B cell (primary cell): ENCODE results near the gene CIBAR2. TPM values are rescaled to one million over a fixed set of nuclear protein-coding genes. Genes with fewer than 3 reads are reported as not detected.

Experiments used
- ATAC-seq: fragments of 200-7000 bp; cut with Tn5 transposase; one replicate; pipeline ENCODE4 v1.10.0; 2021; ENCODE audit warnings: low read depth, mild to moderate bottlenecking, moderate number of reproducible peaks, moderate library complexity
- CTCF ChIA-PET: fragments of 350-600 bp; sonication (Branson Sonifier 250); formaldehyde crosslinking; loops from one replicate; lab custom pipeline; 2021; ENCODE audit warnings: antibody characterized with exemption, inconsistent platforms; lab: Charles Lee
- POLR2A ChIA-PET: fragments of 350-600 bp; sonication (Branson Sonifier 250); formaldehyde crosslinking; loops from one replicate; lab custom pipeline; 2021; ENCODE audit warnings: antibody characterized with exemption; lab: Charles Lee
- DNase-seq: peaks from one replicate; pipeline ENCODE4 v3.0.0; 2013
- H2AFZ ChIP-seq: 2 replicates; pipeline ENCODE4 v1.6.1; 2012; ENCODE audit warnings: mild to moderate bottlenecking, low read depth, low read length; ENCODE audit not compliant: insufficient read depth, poor library complexity, severe bottlenecking
- H3K27ac ChIP-seq, 2 donors: 1 replicate in 1 of 2; 2 replicates in 1 of 2; pipeline ENCODE4 v1.5.1; 2012 to 2013; ENCODE audit warnings: low read length in 2 of 2, mild to moderate bottlenecking in 2 of 2, moderate library complexity in 1 of 2
- H3K27me3 ChIP-seq, 4 experiments: fragments of 200-600 bp in 1 of 4; sonication (generic) in 1 of 4; replicated peaks in 1 of 4; 1 replicate in 2 of 4; 2 replicates in 2 of 4; pipeline versions ENCODE4 v1.6.1 to v1.7.0; 2013 to 2016; ENCODE audit warnings: low read length in 3 of 4, mild to moderate bottlenecking in 2 of 4, mixed read lengths in 1 of 4, moderate library complexity in 1 of 4; ENCODE audit not compliant: insufficient read depth in 4 of 4, control insufficient read depth in 3 of 4; ENCODE audit errors: control extremely low read depth in 1 of 4
- H3K36me3 ChIP-seq, 2 experiments: replicated peaks in 1 of 2; 1 replicate in 1 of 2; 2 replicates in 1 of 2; pipeline versions ENCODE4 v1.6.1 to v1.7.1; 2013; ENCODE audit warnings: low read length in 1 of 2; ENCODE audit not compliant: insufficient read depth in 2 of 2, control insufficient read depth in 1 of 2; ENCODE audit errors: control extremely low read depth in 1 of 2, extremely low read depth in 1 of 2
- H3K4me1 ChIP-seq, 2 donors: fragments of 200-600 bp in 1 of 2; sonication (generic) in 1 of 2; 1 replicate in 1 of 2; 2 replicates in 1 of 2; pipeline versions ENCODE4 v1.5.1 to v1.6.1; 2013 to 2017; ENCODE audit warnings: low read length in 2 of 2; ENCODE audit not compliant: control insufficient read depth in 2 of 2, insufficient read depth in 2 of 2
- H3K4me2 ChIP-seq: replicated peaks from 2 replicates; pipeline ENCODE3; 2012; ENCODE audit warnings: mild to moderate bottlenecking, low read depth, low read length; ENCODE audit not compliant: poor library complexity, severe bottlenecking
- H3K4me3 ChIP-seq, 5 experiments: fragments of 200-600 bp in 1 of 5; sonication (generic) in 1 of 5; 1 replicate in 3 of 5; 2 replicates in 2 of 5; pipeline versions ENCODE4 v1.5.1 to v1.7.0; 2011 to 2016; ENCODE audit warnings: low read length in 4 of 5, mild to moderate bottlenecking in 4 of 5, low read depth in 2 of 5, control low read depth in 1 of 5, moderate library complexity in 1 of 5; ENCODE audit not compliant: insufficient read depth in 1 of 5; ENCODE audit errors: control extremely low read depth in 1 of 5, extremely low read depth in 1 of 5
- H3K79me2 ChIP-seq: fragments of 200-600 bp; sonication (generic); one replicate; pipeline ENCODE4 v1.6.0; 2016; ENCODE audit warnings: low read length; ENCODE audit not compliant: control insufficient read depth, insufficient read depth
- H3K9ac ChIP-seq: fragments of 200-600 bp; sonication (generic); 2 replicates; pipeline ENCODE4 v1.6.1; 2017; ENCODE audit warnings: mild to moderate bottlenecking, low read length, moderate library complexity
- H3K9me3 ChIP-seq, 3 donors: one replicate each; pipeline versions ENCODE4 v1.6.1 to v1.7.1; 2013; ENCODE audit warnings: low read length in 2 of 3; ENCODE audit not compliant: control insufficient read depth in 2 of 3, insufficient read depth in 1 of 3; ENCODE audit errors: control extremely low read depth in 1 of 3
- H4K20me1 ChIP-seq: 2 replicates; pipeline ENCODE4 v1.6.0; 2012; ENCODE audit warnings: mild to moderate bottlenecking, low read length; ENCODE audit not compliant: insufficient read depth, control insufficient read depth, poor library complexity, severe bottlenecking
- H3K27ac Mint-ChIP-seq: one replicate; pipeline ENCODE4 v1.8.0; 2021; ENCODE audit warnings: mixed read lengths
- H3K27me3 Mint-ChIP-seq: one replicate; pipeline ENCODE4 v1.8.0; 2021; ENCODE audit warnings: mixed read lengths
- H3K4me1 Mint-ChIP-seq: one replicate; pipeline ENCODE4 v1.8.0; 2021; ENCODE audit warnings: mixed read lengths
- H3K4me3 Mint-ChIP-seq: one replicate; pipeline ENCODE4 v1.8.0; 2021; ENCODE audit warnings: mixed read lengths
- H3K9me3 Mint-ChIP-seq: one replicate; pipeline ENCODE4 v1.8.0; 2022; ENCODE audit warnings: mixed read lengths; ENCODE audit not compliant: insufficient read depth
- EZH2 ChIP-seq: IDR thresholded peaks from 2 replicates; pipeline ENCODE4 v1.6.1; 2012; ENCODE audit warnings: borderline replicate concordance, low read depth, mild to moderate bottlenecking, moderate library complexity, low read length; ENCODE audit not compliant: insufficient read depth, poor library complexity, severe bottlenecking
- WGBS: methylation state at CpG from one replicate; pipeline ENCODE4 v1.1.5; 2013; ENCODE audit warnings: missing lambda C conversion rate; ENCODE audit not compliant: insufficient coverage; 5-methylcytosine and 5-hydroxymethylcytosine counted together
- intact Hi-C: fragments of 100-400 bp; cut with micrococcal nuclease; formaldehyde crosslinking; loops from one replicate; pipeline ENCODE4 v1.10.0; 2022
- polyA plus RNA-seq: library from polyadenylated mRNA; depleted of rRNA; stranded (reverse); fragments of >200 nt; gene quantifications from 2 replicates; pipeline ENCODE4 v1.2.3, GENCODE V29; 2012
- total RNA-seq, 2 donors: library from RNA; stranded (reverse); fragments of 120-200 nt in 1 of 2; gene quantifications; 1 replicate in 1 of 2; 2 replicates in 1 of 2; pipeline versions ENCODE4 v1.2.3 to v1.2.4, GENCODE V29; 2013 to 2022
- TF ChIP-seq, protein P1 (sequence below): fragments of 200-600 bp; IDR thresholded peaks from one replicate; pipeline ENCODE4 v1.8.0; 2022; ENCODE audit warnings: antibody characterized with exemption, mild to moderate bottlenecking

Gene CIBAR2
- total and polyA plus RNA-seq, 2 donors (not counting 1 experiment from before 2014, with no cell fraction given), result not detected

DNA sequence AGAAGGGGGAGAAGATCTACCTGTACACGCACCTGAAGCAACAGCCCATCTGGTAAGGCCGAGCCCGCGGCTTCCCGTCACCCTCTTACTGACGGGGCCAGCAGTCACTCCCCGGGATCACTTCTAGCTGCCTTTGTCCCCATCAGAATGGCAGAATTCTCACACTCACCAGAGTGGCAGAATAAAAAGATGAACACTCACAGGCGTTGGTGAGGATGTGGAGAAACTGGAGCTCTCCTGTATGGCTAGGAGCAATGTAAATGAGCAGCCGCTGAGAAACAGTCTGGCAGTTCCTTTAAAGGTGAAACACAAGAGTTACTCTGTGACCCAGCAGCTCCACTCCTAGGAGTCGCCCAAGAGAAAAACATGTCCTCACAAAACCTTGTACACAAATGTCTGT, 33.3 kb downstream of the CIBAR2 start:
- H3K9me3 Mint-ChIP-seq, result no peaks in the 10 kb centered on the region
- intact Hi-C loops, result no loop called here
- ChIA-PET CTCF (interaction anchor here (2.0 kb wide), 1 partner anchor 8 kb away, joined by 5 read pairs; no protein-coding TSS in a partner anchor), POLR2A (no interaction called here)
- 97% methylated on average over 9 of the region's 10 CpGs for WGBS
- no peaks in the 10 kb centered on the region for H3K36me3 ChIP-seq
- H3K27me3 Mint-ChIP-seq, result peaks cover 19% of the 10 kb centered on the region
- H3K4me1 ChIP-seq, result peaks cover 24 to 29% of the 10 kb centered on the region in 2 donors
- H4K20me1 ChIP-seq, result no peaks in the 10 kb centered on the region
- no peak overlapping the region for H3K4me2 ChIP-seq
- no peak overlapping the region for H3K9ac ChIP-seq
- no peak overlapping the region for H3K4me3 ChIP-seq
- no peak overlapping the region for H3K4me3 Mint-ChIP-seq
- H3K27ac ChIP-seq, result no peak overlapping the region
- DNase-seq, result no peak
- no peaks in the 10 kb centered on the region for H3K79me2 ChIP-seq
- no peak for TF ChIP-seq EZH2
- TF ChIP-seq, protein P1, sequence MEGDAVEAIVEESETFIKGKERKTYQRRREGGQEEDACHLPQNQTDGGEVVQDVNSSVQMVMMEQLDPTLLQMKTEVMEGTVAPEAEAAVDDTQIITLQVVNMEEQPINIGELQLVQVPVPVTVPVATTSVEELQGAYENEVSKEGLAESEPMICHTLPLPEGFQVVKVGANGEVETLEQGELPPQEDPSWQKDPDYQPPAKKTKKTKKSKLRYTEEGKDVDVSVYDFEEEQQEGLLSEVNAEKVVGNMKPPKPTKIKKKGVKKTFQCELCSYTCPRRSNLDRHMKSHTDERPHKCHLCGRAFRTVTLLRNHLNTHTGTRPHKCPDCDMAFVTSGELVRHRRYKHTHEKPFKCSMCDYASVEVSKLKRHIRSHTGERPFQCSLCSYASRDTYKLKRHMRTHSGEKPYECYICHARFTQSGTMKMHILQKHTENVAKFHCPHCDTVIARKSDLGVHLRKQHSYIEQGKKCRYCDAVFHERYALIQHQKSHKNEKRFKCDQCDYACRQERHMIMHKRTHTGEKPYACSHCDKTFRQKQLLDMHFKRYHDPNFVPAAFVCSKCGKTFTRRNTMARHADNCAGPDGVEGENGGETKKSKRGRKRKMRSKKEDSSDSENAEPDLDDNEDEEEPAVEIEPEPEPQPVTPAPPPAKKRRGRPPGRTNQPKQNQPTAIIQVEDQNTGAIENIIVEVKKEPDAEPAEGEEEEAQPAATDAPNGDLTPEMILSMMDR, result no peak
- no peak for ATAC-seq
- peaks cover 0 to 4% (median 0%) of the 10 kb centered on the region in 4 experiments for H3K27me3 ChIP-seq
- H2AFZ ChIP-seq, result no peak overlapping the region
- H3K27ac Mint-ChIP-seq, result no peak overlapping the region
- H3K4me1 Mint-ChIP-seq, result peaks cover 21% of the 10 kb centered on the region
- peaks cover 0 to 5% (median 0%) of the 10 kb centered on the region in 3 donors for H3K9me3 ChIP-seq

DNA sequence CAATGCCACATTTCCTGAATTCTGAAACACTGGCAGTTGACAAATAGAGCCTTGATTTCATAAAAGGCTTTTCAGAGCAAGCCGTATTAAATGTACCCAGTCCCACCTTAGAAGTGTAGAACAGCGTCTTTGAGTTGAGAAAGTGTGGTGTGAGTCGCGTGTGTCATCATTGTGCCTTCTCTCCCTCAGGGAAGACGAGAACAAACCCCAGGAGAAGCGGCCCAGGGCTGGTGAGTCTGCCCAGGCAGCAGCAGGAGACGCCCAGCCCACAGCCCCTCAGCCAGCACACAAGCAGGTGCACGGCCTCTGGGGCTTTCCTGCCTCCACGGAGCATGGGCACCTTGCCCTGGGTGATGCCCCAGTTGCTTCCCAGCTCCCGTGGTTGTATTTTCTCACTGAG, 34.0 kb downstream of the CIBAR2 start:
- no peak overlapping the region for H3K9ac ChIP-seq
- H3K4me3 ChIP-seq, result no peak overlapping the region
- H3K36me3 ChIP-seq, result no peaks in the 10 kb centered on the region
- intact Hi-C loops, result no loop called here
- peaks cover 0 to 5% (median 0%) of the 10 kb centered on the region in 3 donors for H3K9me3 ChIP-seq
- Mint-ChIP-seq H3K4me1 (peaks cover 15% of the 10 kb centered on the region), H3K9me3 (no peaks in the 10 kb centered on the region), H3K4me3 (no peak overlapping the region), H3K27ac (no peak overlapping the region), H3K27me3 (peaks cover 19% of the 10 kb centered on the region)
- WGBS, result 28% methylated on average over 9 of the region's 10 CpGs
- H2AFZ ChIP-seq, result no peak overlapping the region
- TF ChIP-seq, protein P1, result no peak
- no peak for TF ChIP-seq EZH2
- CTCF ChIA-PET, result interaction anchor here (2.0 kb wide), 1 partner anchor 8 kb away, joined by 5 read pairs; no protein-coding TSS in a partner anchor
- H3K4me2 ChIP-seq, result no peak overlapping the region
- no peak overlapping the region for H3K27ac ChIP-seq
- DNase-seq (no peak), ATAC-seq (no peak)
- POLR2A ChIA-PET, result no interaction called here
- no peaks in the 10 kb centered on the region for H4K20me1 ChIP-seq
- H3K27me3 ChIP-seq, result peaks cover 0 to 4% (median 0%) of the 10 kb centered on the region in 4 experiments
- H3K4me1 ChIP-seq, result peaks cover 18 to 22% of the 10 kb centered on the region in 2 donors
- H3K79me2 ChIP-seq, result no peaks in the 10 kb centered on the region
